GM12801 (cell line): ENCODE results near the gene PITHD1.

Source experiments
- CTCF ChIP-seq: IDR thresholded peaks from one replicate; pipeline ENCODE4 v1.5.1; 2011; ENCODE audit warnings: control low read depth; ENCODE audit not compliant: insufficient read length; ENCODE audit errors: extremely low read depth

PITHD1 gene

GRCh38 chr1:23759277-23759676, 18.9 kb upstream of the PITHD1 start:
- no peak for TF ChIP-seq CTCF

- no peak for TF ChIP-seq CTCF
Observed at GRCh38 chr1:23763041-23763577, 15.1 kb upstream of the PITHD1 start.

- no peak for TF ChIP-seq CTCF
Observed at GRCh38 chr1:23768733-23769132, 9.5 kb upstream of the PITHD1 start.

- peak; percentile 49 for TF ChIP-seq CTCF
Observed at GRCh38 chr1:23772049-23772853, 6.0 kb upstream of the PITHD1 start.

GRCh38 chr1:23772854-23773242, 5.4 kb upstream of the PITHD1 start:
- TF ChIP-seq CTCF, result no peak

- TF ChIP-seq CTCF, result no peak
Observed at GRCh38 chr1:23774174-23774880, 3.9 kb upstream of the PITHD1 start.

GRCh38 chr1:23776217-23776616, 2.0 kb upstream of the PITHD1 start:
- no peak for TF ChIP-seq CTCF
